ENCODE measurements around the gene DOCK10. TPM values are rescaled to one million over a fixed set of nuclear protein-coding genes. Genes with fewer than 3 reads are reported as not detected.
A peak's percentile ranks its signal among the peaks of the same experiment; 100 is the strongest.

DOCK10 gene
- total and polyA plus RNA-seq, 5 donors from 2014 or later: 28.3 to 222 (median 35.1) TPM

GRCh38 chr2:224966613-224967012, 75.7 kb downstream of the DOCK10 start:
- H3K27ac ChIP-seq (ENCODE audit: insufficient read depth, low read length, poor library complexity, severe bottlenecking): no peak overlapping the region
- Mint-ChIP-seq H3K4me3 (no peak overlapping the region), H3K27ac (no peak overlapping the region), H3K36me3 (peaks cover 4% of the 10 kb centered on the region), H3K27me3 (no peaks in the 10 kb centered on the region), H3K4me1 (peaks cover 35 to 69% (median 57%) of the 10 kb centered on the region in 4 donors), H3K9me3 (no peaks in the 10 kb centered on the region)
- H3K4me3 ChIP-seq (ENCODE audit: low read depth, low read length): no peak overlapping the region
- H3K27me3 ChIP-seq (ENCODE audit: control insufficient read depth, insufficient read depth, low read length): no peaks in the 10 kb centered on the region
- peaks cover 20% of the 10 kb centered on the region for H3K4me1 ChIP-seq (ENCODE audit: control insufficient read depth, insufficient read depth, low read length, poor library complexity, severe bottlenecking)
- DNase-seq (no peak), ATAC-seq (ENCODE audit: low read depth in 2 of 2) (no peak)
- no peaks in the 10 kb centered on the region for H3K9me3 ChIP-seq (ENCODE audit: control insufficient read depth in 2 of 2, low read length in 2 of 2)
- no peaks in the 10 kb centered on the region for H3K36me3 ChIP-seq (ENCODE audit: control insufficient read depth, insufficient read depth, low read length)

- peak overlapping the region; percentile 39 for H3K27ac ChIP-seq (ENCODE audit: insufficient read depth, low read length, poor library complexity, severe bottlenecking)
- H3K4me1 ChIP-seq (ENCODE audit: control insufficient read depth, insufficient read depth, low read length, poor library complexity, severe bottlenecking): peaks cover 34% of the 10 kb centered on the region
- H3K9me3 ChIP-seq (ENCODE audit: control insufficient read depth in 2 of 2, low read length in 2 of 2): no peaks in the 10 kb centered on the region
Measured at GRCh38 chr2:224959556-224959955, 82.7 kb downstream of the DOCK10 start.

GRCh38 chr2:224958873-224959272, 83.4 kb downstream of the DOCK10 start:
- no peaks in the 10 kb centered on the region for H3K36me3 Mint-ChIP-seq
- no peaks in the 10 kb centered on the region for H3K9me3 Mint-ChIP-seq
- no peak overlapping the region for H3K4me3 ChIP-seq (ENCODE audit: low read depth, low read length)
- H3K9me3 ChIP-seq (ENCODE audit: control insufficient read depth in 2 of 2, low read length in 2 of 2): no peaks in the 10 kb centered on the region
- H3K36me3 ChIP-seq (ENCODE audit: control insufficient read depth, insufficient read depth, low read length): no peaks in the 10 kb centered on the region
- DNase-seq: no peak
- H3K4me1 ChIP-seq (ENCODE audit: control insufficient read depth, insufficient read depth, low read length, poor library complexity, severe bottlenecking): peaks cover 41% of the 10 kb centered on the region
- H3K27ac Mint-ChIP-seq: peak overlapping the region; percentile 60 to 95 (median 67)
- no peak for ATAC-seq (ENCODE audit: low read depth in 2 of 2)
- peaks cover 37 to 82% (median 73%) of the 10 kb centered on the region in 4 donors for H3K4me1 Mint-ChIP-seq
- H3K27me3 ChIP-seq (ENCODE audit: control insufficient read depth, insufficient read depth, low read length): no peaks in the 10 kb centered on the region
- no peak overlapping the region for H3K27ac ChIP-seq (ENCODE audit: insufficient read depth, low read length, poor library complexity, severe bottlenecking)
- H3K27me3 Mint-ChIP-seq: no peaks in the 10 kb centered on the region
- peak overlapping the region in 1 of 4 donors; percentile 12 for H3K4me3 Mint-ChIP-seq

More at GRCh38 chr2:224959556-224959955, 82.7 kb downstream of the DOCK10 start:
- no peak for DNase-seq
- ATAC-seq (ENCODE audit: low read depth in 2 of 2): no peak
- H3K4me3 Mint-ChIP-seq: peak overlapping the region in 1 of 4 donors; percentile 4
- Histone ChIP-seq H3K4me3 (ENCODE audit: low read depth, low read length) (no peak overlapping the region), H3K36me3 (ENCODE audit: control insufficient read depth, insufficient read depth, low read length) (no peaks in the 10 kb centered on the region), H3K27me3 (ENCODE audit: control insufficient read depth, insufficient read depth, low read length) (no peaks in the 10 kb centered on the region)
- H3K9me3 Mint-ChIP-seq: no peaks in the 10 kb centered on the region
- peaks cover 36 to 77% (median 69%) of the 10 kb centered on the region in 4 donors for H3K4me1 Mint-ChIP-seq
- peak overlapping the region in 2 of 3 donors; percentile 74 to 95 for H3K27ac Mint-ChIP-seq
- H3K27me3 Mint-ChIP-seq: no peaks in the 10 kb centered on the region
- no peaks in the 10 kb centered on the region for H3K36me3 Mint-ChIP-seq

GRCh38 chr2:224958462-224958857, 83.8 kb downstream of the DOCK10 start:
- peak overlapping the region; percentile 60 to 95 (median 92) for H3K27ac Mint-ChIP-seq

GRCh38 chr2:224957540-224958461, 84.5 kb downstream of the DOCK10 start:
- DNase-seq: peak in 1 of 3 donors; percentile 77
- peak overlapping the region; percentile 87 for H3K4me3 ChIP-seq (ENCODE audit: low read depth, low read length)
- peaks cover 48 to 86% (median 78%) of the 10 kb centered on the region in 4 donors for H3K4me1 Mint-ChIP-seq
- no peaks in the 10 kb centered on the region for H3K9me3 ChIP-seq (ENCODE audit: control insufficient read depth in 2 of 2, low read length in 2 of 2)
- peak overlapping the region; percentile 86 for H3K27ac ChIP-seq (ENCODE audit: insufficient read depth, low read length, poor library complexity, severe bottlenecking)
- H3K36me3 ChIP-seq (ENCODE audit: control insufficient read depth, insufficient read depth, low read length): no peaks in the 10 kb centered on the region
- H3K4me3 Mint-ChIP-seq: peak overlapping the region; percentile 62 to 72 (median 66)
- ATAC-seq (ENCODE audit: low read depth in 2 of 2): peak; percentile 44 to 56
- peaks cover 4% of the 10 kb centered on the region for H3K36me3 Mint-ChIP-seq
- no peaks in the 10 kb centered on the region for H3K27me3 Mint-ChIP-seq
- H3K4me1 ChIP-seq (ENCODE audit: control insufficient read depth, insufficient read depth, low read length, poor library complexity, severe bottlenecking): peaks cover 52% of the 10 kb centered on the region
- peaks cover 0 to 5% (median 0%) of the 10 kb centered on the region in 7 donors for H3K9me3 Mint-ChIP-seq
- peak overlapping the region; percentile 88 to 95 (median 92) for H3K27ac Mint-ChIP-seq
- H3K27me3 ChIP-seq (ENCODE audit: control insufficient read depth, insufficient read depth, low read length): no peaks in the 10 kb centered on the region

More at GRCh38 chr2:224958462-224958857, 83.8 kb downstream of the DOCK10 start:
- no peaks in the 10 kb centered on the region for H3K36me3 ChIP-seq (ENCODE audit: control insufficient read depth, insufficient read depth, low read length)
- DNase-seq: no peak
- Mint-ChIP-seq H3K36me3 (no peaks in the 10 kb centered on the region), H3K4me3 (peak overlapping the region in 1 of 4 donors; percentile 20), H3K4me1 (peaks cover 42 to 85% (median 76%) of the 10 kb centered on the region in 4 donors), H3K27me3 (no peaks in the 10 kb centered on the region), H3K9me3 (no peaks in the 10 kb centered on the region)
- peak overlapping the region; percentile 87 for H3K4me3 ChIP-seq (ENCODE audit: low read depth, low read length)
- H3K27me3 ChIP-seq (ENCODE audit: control insufficient read depth, insufficient read depth, low read length): no peaks in the 10 kb centered on the region
- H3K27ac ChIP-seq (ENCODE audit: insufficient read depth, low read length, poor library complexity, severe bottlenecking): peak overlapping the region; percentile 86
- H3K4me1 ChIP-seq (ENCODE audit: control insufficient read depth, insufficient read depth, low read length, poor library complexity, severe bottlenecking): peaks cover 45% of the 10 kb centered on the region
- no peaks in the 10 kb centered on the region for H3K9me3 ChIP-seq (ENCODE audit: control insufficient read depth in 2 of 2, low read length in 2 of 2)
- ATAC-seq (ENCODE audit: low read depth in 2 of 2): no peak

- Histone ChIP-seq H3K9me3 (ENCODE audit: control insufficient read depth in 2 of 2, low read length in 2 of 2) (no peaks in the 10 kb centered on the region), H3K27ac (ENCODE audit: insufficient read depth, low read length, poor library complexity, severe bottlenecking) (peak overlapping the region; percentile 86), H3K4me3 (ENCODE audit: low read depth, low read length) (no peak overlapping the region), H3K27me3 (ENCODE audit: control insufficient read depth, insufficient read depth, low read length) (no peaks in the 10 kb centered on the region), H3K36me3 (ENCODE audit: control insufficient read depth, insufficient read depth, low read length) (no peaks in the 10 kb centered on the region), H3K4me1 (ENCODE audit: control insufficient read depth, insufficient read depth, low read length, poor library complexity, severe bottlenecking) (peaks cover 63% of the 10 kb centered on the region)
- peaks cover 0 to 5% (median 0%) of the 10 kb centered on the region in 7 donors for H3K9me3 Mint-ChIP-seq
- no peaks in the 10 kb centered on the region for H3K27me3 Mint-ChIP-seq
- peak overlapping the region; percentile 32 to 95 (median 88) for H3K27ac Mint-ChIP-seq
- H3K4me3 Mint-ChIP-seq: peak overlapping the region in 1 of 4 donors; percentile 62
- H3K4me1 Mint-ChIP-seq: peaks cover 43 to 86% (median 76%) of the 10 kb centered on the region in 4 donors
- DNase-seq: no peak
- no peak for ATAC-seq (ENCODE audit: low read depth in 2 of 2)
- peaks cover 4% of the 10 kb centered on the region for H3K36me3 Mint-ChIP-seq
Measured at GRCh38 chr2:224956706-224957105, 85.6 kb downstream of the DOCK10 start.

- H3K27me3 Mint-ChIP-seq: no peaks in the 10 kb centered on the region
- peaks cover 63% of the 10 kb centered on the region for H3K4me1 ChIP-seq (ENCODE audit: control insufficient read depth, insufficient read depth, low read length, poor library complexity, severe bottlenecking)
- peaks cover 42 to 97% (median 80%) of the 10 kb centered on the region in 4 donors for H3K4me1 Mint-ChIP-seq
- H3K9me3 Mint-ChIP-seq: peaks cover 0 to 5% (median 0%) of the 10 kb centered on the region in 7 donors
- no peaks in the 10 kb centered on the region for H3K9me3 ChIP-seq (ENCODE audit: control insufficient read depth in 2 of 2, low read length in 2 of 2)
- no peaks in the 10 kb centered on the region for H3K27me3 ChIP-seq (ENCODE audit: control insufficient read depth, insufficient read depth, low read length)
- DNase-seq (no peak), ATAC-seq (ENCODE audit: low read depth in 2 of 2) (no peak)
- peak overlapping the region; percentile 39 for H3K27ac ChIP-seq (ENCODE audit: insufficient read depth, low read length, poor library complexity, severe bottlenecking)
- peak overlapping the region in 1 of 4 donors; percentile 22 for H3K4me3 Mint-ChIP-seq
- no peak overlapping the region for H3K4me3 ChIP-seq (ENCODE audit: low read depth, low read length)
- H3K36me3 ChIP-seq (ENCODE audit: control insufficient read depth, insufficient read depth, low read length): no peaks in the 10 kb centered on the region
- H3K27ac Mint-ChIP-seq: peak overlapping the region in 2 of 3 donors; percentile 7 to 72
- peaks cover 7% of the 10 kb centered on the region for H3K36me3 Mint-ChIP-seq
Measured at GRCh38 chr2:224954980-224955379, 87.3 kb downstream of the DOCK10 start.
